ENCODE data around the gene SEMA3F.

- TF ChIP-seq CTCF (IDR thresholded peaks at IDR 0.05) (no peak), ZFX (IDR thresholded peaks at IDR 0.05; ENCODE audit: borderline replicate concordance) (no peak)
Measured at GRCh38 chr3:50222169-50222528, 67.0 kb downstream of the SEMA3F start.
